GM19467 (cell line): Measurements from ENCODE around the gene ZMAT5.
A peak's percentile ranks its signal among the peaks of the same experiment; 100 is the strongest.

ENCODE experiments used
- ATAC-seq: cut with Tn5 transposase; IDR thresholded peaks from one replicate; pipeline ENCODE4 v1.9.1; 2021; ENCODE audit warnings: mild to moderate bottlenecking, moderate library complexity; ENCODE audit not compliant: unreplicated experiment

ZMAT5 gene

GRCh38 chr22:29766632-29767170, at the start of gene ZMAT5:
Gene ZMAT5 (minus strand): TSS chr22:29767007. CDS start chr22:29748544, 18,463 bp downstream.
- ATAC-seq, result peak; percentile 86

- ATAC-seq, result no peak
These were observed 49.7 kb upstream of the ZMAT5 start for GRCh38 chr22:29816539-29816938.

GRCh38 chr22:29816128-29816527, 49.3 kb upstream of the ZMAT5 start:
- no peak for ATAC-seq

GRCh38 chr22:29815580-29815979, 48.8 kb upstream of the ZMAT5 start:
- no peak for ATAC-seq

- no peak for ATAC-seq
These were observed 47.2 kb upstream of the ZMAT5 start for GRCh38 chr22:29814003-29814402.

GRCh38 chr22:29813563-29813962, 46.8 kb upstream of the ZMAT5 start:
- no peak for ATAC-seq

GRCh38 chr22:29813126-29813525, 46.3 kb upstream of the ZMAT5 start:
- no peak for ATAC-seq

GRCh38 chr22:29811377-29811776, 44.6 kb upstream of the ZMAT5 start:
- ATAC-seq, result no peak

GRCh38 chr22:29810216-29810615, 43.4 kb upstream of the ZMAT5 start:
- no peak for ATAC-seq

GRCh38 chr22:29806196-29806595, 39.4 kb upstream of the ZMAT5 start:
- ATAC-seq, result no peak

GRCh38 chr22:29804985-29805384, 38.2 kb upstream of the ZMAT5 start:
- no peak for ATAC-seq

- ATAC-seq, result no peak
These were observed 36.4 kb upstream of the ZMAT5 start for GRCh38 chr22:29803190-29803589.

GRCh38 chr22:29801796-29802195, 35.0 kb upstream of the ZMAT5 start:
- no peak for ATAC-seq

- ATAC-seq, result no peak
These were observed 34.3 kb upstream of the ZMAT5 start for GRCh38 chr22:29801153-29801552.

- no peak for ATAC-seq
These were observed 32.4 kb upstream of the ZMAT5 start for GRCh38 chr22:29799217-29799680.

- no peak for ATAC-seq
These were observed 32.0 kb upstream of the ZMAT5 start for GRCh38 chr22:29798801-29799200.

GRCh38 chr22:29798318-29798717, 31.5 kb upstream of the ZMAT5 start:
- no peak for ATAC-seq

- no peak for ATAC-seq
These were observed 30.5 kb upstream of the ZMAT5 start for GRCh38 chr22:29797351-29797750.

- no peak for ATAC-seq
These were observed 28.9 kb upstream of the ZMAT5 start for GRCh38 chr22:29795663-29796062.

GRCh38 chr22:29793396-29793795, 26.6 kb upstream of the ZMAT5 start:
- ATAC-seq, result no peak

GRCh38 chr22:29790061-29790460, 23.3 kb upstream of the ZMAT5 start:
- no peak for ATAC-seq

- no peak for ATAC-seq
These were observed 21.8 kb upstream of the ZMAT5 start for GRCh38 chr22:29788339-29789279.
